Cardiac fibroblast (primary cell): ENCODE measurements around the gene VPS33A.
"Not testable (repeated sequence)": the region's sequence is repeated elsewhere in the genome, so short reads cannot be mapped to it uniquely, and the experiment has no call there.

ENCODE experiments used
- DNase-seq, 2 donors: peaks; one replicate each; pipeline versions ENCODE4 v3.0.0 to v3.0.0-alpha.2; 2010; ENCODE audit warnings: low read depth in 2 of 2
- H3K4me3 ChIP-seq, 2 donors: replicated peaks in 1 of 2; 1 replicate in 1 of 2; 2 replicates in 1 of 2; pipeline ENCODE4 v1.5.1; 2011; ENCODE audit warnings: low read depth in 2 of 2, low read length in 2 of 2, mild to moderate bottlenecking in 2 of 2, moderate library complexity in 1 of 2
- CTCF ChIP-seq: IDR thresholded peaks from one replicate; pipeline ENCODE4 v1.5.1; 2011; ENCODE audit warnings: low read depth, mild to moderate bottlenecking, low read length, inconsistent platforms

VPS33A gene

GRCh38 chr12:122291431-122291830 is 25.1 kb upstream of the VPS33A start:
- H3K4me3 ChIP-seq = no peak overlapping the region
- DNase-seq = no peak
- no peak for TF ChIP-seq CTCF

- no peak overlapping the region for H3K4me3 ChIP-seq
- DNase-seq = no peak
- TF ChIP-seq CTCF = no peak
Measured at GRCh38 chr12:122283680-122284079, 17.4 kb upstream of the VPS33A start.

- TF ChIP-seq CTCF = no peak
- DNase-seq = peak; percentile 73 to 83
Measured at GRCh38 chr12:122282061-122282460, 15.8 kb upstream of the VPS33A start.

GRCh38 chr12:122276242-122276641 is 9.9 kb upstream of the VPS33A start:
- DNase-seq = no peak
- TF ChIP-seq CTCF = no peak
- no peak overlapping the region for H3K4me3 ChIP-seq

More at GRCh38 chr12:122282061-122282460, 15.8 kb upstream of the VPS33A start:
- no peak overlapping the region for H3K4me3 ChIP-seq

GRCh38 chr12:122275459-122275858 is 9.2 kb upstream of the VPS33A start:
- DNase-seq = no peak
- H3K4me3 ChIP-seq = no peak overlapping the region
- TF ChIP-seq CTCF = no peak

GRCh38 chr12:122265886-122266229 is 436 bp downstream of the VPS33A start:
- TF ChIP-seq CTCF = no peak
- no peak for DNase-seq

GRCh38 chr12:122265476-122265875 is 818 bp downstream of the VPS33A start:
- H3K4me3 ChIP-seq = peak overlapping the region; percentile 95 to 97
- TF ChIP-seq CTCF = no peak
- no peak for DNase-seq

More at GRCh38 chr12:122265886-122266229, 436 bp downstream of the VPS33A start:
- peak overlapping the region; percentile 95 to 97 for H3K4me3 ChIP-seq

GRCh38 chr12:122260735-122261134 is 5.6 kb downstream of the VPS33A start:
- not testable (repeated sequence) for H3K4me3 ChIP-seq, DNase-seq

- H3K4me3 ChIP-seq, DNase-seq: not testable (repeated sequence)
Measured at GRCh38 chr12:122258939-122259338, 7.4 kb downstream of the VPS33A start.

- DNase-seq, H3K4me3 ChIP-seq: not testable (repeated sequence)
Measured at GRCh38 chr12:122258462-122258861, 7.8 kb downstream of the VPS33A start.
